Natural killer cell treated with Interleukin-12 subunit alpha and Interleukin-12 subunit beta and Interleukin-15 and Interleukin-18, amount 100 ng/mL, for 72 hours (primary cell): Measurements from ENCODE around the gene ANKMY1. TPM values are rescaled to one million over a fixed set of nuclear protein-coding genes. Genes with fewer than 3 reads are reported as not detected.
A peak's percentile ranks its signal among the peaks of the same experiment; 100 is the strongest.
"Not testable (repeated sequence)": the region's sequence is repeated elsewhere in the genome, so short reads cannot be mapped to it uniquely, and the experiment has no call there.

Experiments used
- ATAC-seq, 2 donors: fragments of 150-1000 bp; cut with Tn5 transposase in 1 of 2; sonication (Bioruptor Pico), chemical (Tn5 transposase) in 1 of 2; 2 replicates each; pipeline ENCODE4 v1.10.0; 2021
- DNase-seq: peaks from one replicate; pipeline ENCODE4 v3.0.0; 2022; ENCODE audit warnings: low spot score
- H3K27ac Mint-ChIP-seq, 2 donors: 1 replicate in 1 of 2; 2 replicates in 1 of 2; pipeline ENCODE4 v1.8.0; 2022; ENCODE audit warnings: mixed read lengths in 2 of 2, mild to moderate bottlenecking in 1 of 2, moderate library complexity in 1 of 2
- H3K27me3 Mint-ChIP-seq, 2 donors: 1 replicate in 1 of 2; 2 replicates in 1 of 2; pipeline ENCODE4 v1.8.0; 2022; ENCODE audit warnings: mixed read lengths in 2 of 2
- H3K36me3 Mint-ChIP-seq: one replicate; pipeline ENCODE4 v1.8.0; 2022; ENCODE audit warnings: mixed read lengths
- H3K4me1 Mint-ChIP-seq, 2 donors: 1 replicate in 1 of 2; 2 replicates in 1 of 2; pipeline ENCODE4 v1.8.0; 2022; ENCODE audit warnings: low read depth in 2 of 2, mixed read lengths in 2 of 2, mild to moderate bottlenecking in 1 of 2
- H3K4me3 Mint-ChIP-seq: one replicate; pipeline ENCODE4 v1.8.0; 2022; ENCODE audit warnings: mixed read lengths
- H3K9me3 Mint-ChIP-seq: 2 replicates; pipeline ENCODE4 v1.8.0; 2022; ENCODE audit warnings: mixed read lengths
- total RNA-seq, 2 donors: library from RNA; stranded (reverse); gene quantifications; one replicate each; pipeline ENCODE4 v1.2.3, GENCODE V29; 2022

Gene ANKMY1
- total RNA-seq, 2 donors from 2014 or later, result 13.0 to 40.9 TPM

DNA sequence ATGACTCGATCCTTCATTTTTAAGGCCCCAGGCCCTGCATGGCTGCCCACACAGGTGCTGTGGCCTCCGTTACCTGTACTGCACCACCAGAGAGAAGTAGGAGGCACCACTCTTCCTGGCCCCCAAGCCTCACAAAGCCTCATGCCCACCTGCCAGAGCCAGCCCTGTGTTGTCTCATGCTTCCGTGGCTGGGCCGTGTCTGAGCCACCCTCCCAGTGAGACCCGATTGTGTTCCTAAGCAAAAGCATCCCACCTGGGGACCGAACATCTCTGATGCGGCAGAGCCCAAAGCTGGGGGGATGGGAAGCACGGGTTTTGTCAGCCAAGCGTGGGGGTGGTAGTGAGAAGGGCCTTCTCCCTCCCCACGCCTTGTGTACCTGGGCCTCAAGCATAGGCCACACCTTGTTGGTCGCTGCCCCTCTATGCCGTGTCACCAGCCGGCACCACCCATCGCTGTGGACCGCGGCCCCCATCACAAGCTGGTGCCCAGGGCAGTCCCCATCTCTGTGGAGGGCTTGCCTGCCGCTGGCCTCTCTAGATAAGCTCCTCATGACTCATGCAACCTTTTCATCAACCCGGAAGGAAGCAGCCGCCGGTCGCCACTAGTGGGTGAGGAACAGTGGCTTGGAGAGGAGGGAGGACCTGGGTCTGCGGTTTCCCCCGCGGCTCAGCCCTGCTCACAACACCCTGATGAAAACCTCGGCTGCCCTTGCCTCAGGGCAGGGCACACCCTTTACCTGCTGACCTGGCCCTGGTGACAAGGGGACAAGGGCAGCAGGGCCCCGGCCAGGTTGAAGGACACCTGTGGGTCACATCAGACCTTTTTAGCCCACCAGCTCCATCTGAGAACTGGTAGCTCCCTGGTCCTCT is 7.8 kb upstream of the ANKMY1 start:
- no peaks in the 10 kb centered on the region for H3K27me3 Mint-ChIP-seq
- DNase-seq, result peak; percentile 98
- H3K4me1 Mint-ChIP-seq, result peaks cover 56 to 73% of the 10 kb centered on the region in 2 donors
- peak overlapping the region; percentile 97 for H3K4me3 Mint-ChIP-seq
- no peaks in the 10 kb centered on the region for H3K9me3 Mint-ChIP-seq
- H3K36me3 Mint-ChIP-seq, result no peaks in the 10 kb centered on the region
- peak overlapping the region; percentile 99 for H3K27ac Mint-ChIP-seq
- peak; percentile 71 to 78 for ATAC-seq

DNA sequence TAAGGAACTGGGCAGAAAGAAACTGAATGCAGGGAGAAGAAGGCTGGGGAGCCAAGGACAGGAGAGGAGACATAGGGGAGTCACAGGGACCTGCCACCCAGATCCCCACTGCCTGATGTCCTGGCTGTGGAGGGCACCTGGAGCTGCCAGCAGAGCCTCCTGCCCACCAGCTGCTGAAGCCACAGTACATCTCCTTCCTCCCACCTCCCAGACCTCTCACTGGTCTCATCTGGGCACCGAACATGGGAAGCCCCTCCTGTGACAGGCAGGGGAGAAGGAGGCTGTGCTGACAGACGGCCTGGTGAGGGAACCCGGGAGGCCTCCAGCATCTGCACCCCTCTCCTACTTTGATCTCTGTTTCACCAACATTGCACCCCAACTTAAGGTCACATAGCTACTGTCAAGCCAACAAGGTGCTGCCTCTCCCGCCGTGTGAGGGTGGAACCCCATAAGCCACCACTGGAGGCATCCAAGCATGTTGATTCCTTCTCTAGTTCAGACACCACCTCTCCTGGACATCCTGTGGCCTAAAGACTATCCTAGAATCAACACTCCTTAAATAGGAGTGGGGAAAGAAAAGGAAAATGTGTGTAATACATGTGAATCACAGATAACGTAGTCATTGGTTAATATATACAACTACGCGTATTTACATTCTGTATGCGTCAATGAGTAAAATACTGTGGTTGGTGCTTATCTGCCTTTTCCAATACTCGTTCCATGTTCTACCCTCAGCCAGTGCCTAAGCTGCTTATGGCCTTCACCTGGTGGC is 7.0 kb upstream of the ANKMY1 start:
- Mint-ChIP-seq H3K4me3 (peak overlapping the region; percentile 97), H3K27ac (peak overlapping the region; percentile 99), H3K27me3 (no peaks in the 10 kb centered on the region), H3K36me3 (no peaks in the 10 kb centered on the region), H3K9me3 (no peaks in the 10 kb centered on the region), H3K4me1 (peaks cover 51 to 73% of the 10 kb centered on the region in 2 donors)
- DNase-seq (peak; percentile 57), ATAC-seq (no peak)

DNA sequence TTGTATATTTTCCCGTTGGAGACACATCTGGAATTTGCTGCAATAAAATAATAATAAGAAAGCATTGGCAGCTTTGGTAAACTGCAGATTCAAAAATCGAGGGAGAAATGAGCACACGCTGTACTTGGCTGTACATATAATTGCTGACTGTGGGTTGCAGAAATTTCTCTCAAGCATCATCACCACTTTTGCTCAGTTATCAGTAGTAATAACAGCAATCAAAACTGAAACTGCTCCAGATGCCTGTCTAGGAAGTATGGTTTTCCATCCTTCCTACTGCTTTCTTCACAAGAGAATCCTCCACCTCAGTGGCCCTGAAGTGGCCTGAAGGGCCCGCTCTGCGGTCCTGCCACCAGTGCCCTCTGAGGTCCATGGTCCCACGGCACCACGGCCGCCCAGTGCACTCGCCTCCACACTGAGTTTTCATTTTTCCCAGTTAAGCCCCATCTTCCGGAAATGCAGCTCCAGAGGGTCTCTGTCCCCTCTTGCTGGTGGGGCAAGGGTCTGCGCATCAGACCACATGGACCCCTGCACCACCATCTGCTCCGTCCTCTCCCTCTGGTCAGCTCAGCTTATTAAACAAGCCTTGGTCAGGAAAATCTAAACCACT is 6.3 kb upstream of the ANKMY1 start:
- DNase-seq (no peak), ATAC-seq (no peak)
- peaks cover 51 to 74% of the 10 kb centered on the region in 2 donors for H3K4me1 Mint-ChIP-seq
- no peaks in the 10 kb centered on the region for H3K9me3 Mint-ChIP-seq
- H3K27ac Mint-ChIP-seq, result peak overlapping the region; percentile 99
- no peaks in the 10 kb centered on the region for H3K36me3 Mint-ChIP-seq
- H3K27me3 Mint-ChIP-seq, result no peaks in the 10 kb centered on the region
- H3K4me3 Mint-ChIP-seq, result peak overlapping the region; percentile 97

DNA sequence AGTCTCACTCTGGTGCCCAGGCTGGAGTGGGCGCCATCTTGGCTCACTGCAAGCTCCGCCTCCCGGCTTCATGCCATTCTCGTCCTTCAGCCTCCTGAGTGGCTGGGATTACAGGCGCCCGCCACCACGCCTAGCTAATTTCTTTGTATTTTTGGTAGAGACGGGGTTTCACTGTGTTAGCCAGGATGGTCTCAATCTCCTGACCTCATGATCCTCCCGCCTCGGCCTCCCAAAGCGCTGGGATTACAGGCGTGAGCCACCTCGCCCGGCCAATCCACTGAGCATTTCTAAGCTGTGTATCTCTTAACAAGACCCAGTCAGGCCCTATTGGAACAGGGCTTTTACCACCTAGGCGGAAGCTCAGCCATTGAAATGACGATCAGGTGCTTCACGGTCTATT is 5.4 kb upstream of the ANKMY1 start:
- not testable (repeated sequence) for H3K9me3 Mint-ChIP-seq, ATAC-seq, H3K27me3 Mint-ChIP-seq, H3K36me3 Mint-ChIP-seq, DNase-seq
- peak overlapping the region; percentile 99 for H3K27ac Mint-ChIP-seq
- peaks cover 59 to 82% of the 10 kb centered on the region in 2 donors for H3K4me1 Mint-ChIP-seq
- peak overlapping the region; percentile 97 for H3K4me3 Mint-ChIP-seq

DNA sequence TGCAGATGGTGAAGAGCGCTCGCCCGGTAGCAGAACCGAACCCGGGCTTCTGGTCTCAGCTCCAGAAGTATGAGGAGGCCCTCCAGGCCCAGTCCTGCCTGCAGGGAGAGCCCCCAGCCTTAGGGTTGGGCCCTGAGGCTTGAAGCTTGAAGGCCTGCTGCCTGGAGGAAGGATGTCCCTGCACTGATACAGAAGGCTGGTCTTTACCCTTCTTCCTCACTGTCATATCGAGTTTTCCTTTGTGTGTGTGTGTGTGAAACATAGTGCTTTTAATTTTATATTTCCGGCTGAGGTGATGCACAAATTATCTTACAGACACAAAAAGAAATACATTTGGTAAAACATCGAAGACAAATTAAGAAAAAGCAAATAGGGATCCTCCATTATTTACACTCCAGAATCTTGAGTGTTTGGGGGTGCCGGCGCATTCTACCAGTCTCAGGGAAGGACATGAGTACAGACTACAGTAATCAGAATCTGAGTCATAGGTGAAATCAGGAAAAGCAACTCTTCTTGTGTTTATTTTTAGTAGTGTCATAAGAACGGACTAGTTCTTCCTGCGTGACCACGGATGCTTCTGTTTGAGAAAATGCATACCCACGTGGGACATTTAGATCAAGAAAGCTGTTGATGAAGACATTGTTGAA is 3.7 kb upstream of the ANKMY1 start:
- ATAC-seq, result no peak
- Mint-ChIP-seq H3K4me1 (peaks cover 55 to 77% of the 10 kb centered on the region in 2 donors), H3K9me3 (no peaks in the 10 kb centered on the region), H3K36me3 (no peaks in the 10 kb centered on the region), H3K4me3 (peak overlapping the region; percentile 92), H3K27me3 (no peaks in the 10 kb centered on the region), H3K27ac (peak overlapping the region; percentile 99)
- DNase-seq, result no peak

DNA sequence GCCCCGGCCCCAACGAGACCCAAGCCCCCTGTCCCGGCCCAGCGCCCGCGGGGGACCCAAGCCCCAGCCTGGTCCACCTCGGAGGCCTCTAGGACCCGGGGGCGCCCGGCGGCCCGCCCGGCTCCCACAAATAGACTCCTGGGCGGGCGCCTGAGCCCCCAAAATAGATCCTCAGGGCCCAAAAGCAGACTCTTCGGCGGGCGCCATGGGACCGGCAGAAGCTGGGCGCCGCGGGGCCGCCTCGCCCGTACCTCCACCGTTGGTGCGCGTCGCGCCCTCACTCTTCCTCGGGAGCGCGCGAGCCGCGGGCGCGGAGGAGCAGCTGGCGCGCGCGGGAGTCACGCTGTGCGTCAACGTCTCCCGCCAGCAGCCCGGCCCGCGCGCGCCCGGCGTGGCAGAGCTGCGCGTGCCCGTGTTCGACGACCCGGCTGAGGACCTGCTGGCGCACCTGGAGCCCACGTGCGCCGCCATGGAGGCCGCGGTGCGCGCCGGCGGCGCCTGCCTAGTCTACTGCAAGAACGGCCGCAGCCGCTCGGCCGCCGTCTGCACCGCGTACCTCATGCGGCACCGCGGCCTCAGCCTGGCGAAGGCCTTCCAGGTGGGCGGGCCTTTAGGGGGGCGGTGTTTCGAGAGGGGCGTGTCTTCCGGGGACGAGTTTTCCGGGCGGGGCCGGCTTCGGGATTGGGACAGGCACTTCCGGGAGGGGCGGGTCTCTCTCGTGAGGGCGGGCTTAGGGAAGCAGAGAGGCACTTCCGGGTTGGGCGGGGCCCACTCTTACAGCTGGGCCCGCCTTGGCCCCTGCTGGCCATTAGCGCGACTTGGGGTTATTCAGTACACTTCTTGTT is 2.9 kb upstream of the ANKMY1 start:
- Mint-ChIP-seq H3K4me1 (peaks cover 53 to 75% of the 10 kb centered on the region in 2 donors), H3K27ac (peak overlapping the region; percentile 99), H3K27me3 (no peaks in the 10 kb centered on the region), H3K9me3 (no peaks in the 10 kb centered on the region), H3K36me3 (no peaks in the 10 kb centered on the region), H3K4me3 (peak overlapping the region; percentile 92)
- peak; percentile 99 for DNase-seq
- ATAC-seq, result peak; percentile 82 to 87

DNA sequence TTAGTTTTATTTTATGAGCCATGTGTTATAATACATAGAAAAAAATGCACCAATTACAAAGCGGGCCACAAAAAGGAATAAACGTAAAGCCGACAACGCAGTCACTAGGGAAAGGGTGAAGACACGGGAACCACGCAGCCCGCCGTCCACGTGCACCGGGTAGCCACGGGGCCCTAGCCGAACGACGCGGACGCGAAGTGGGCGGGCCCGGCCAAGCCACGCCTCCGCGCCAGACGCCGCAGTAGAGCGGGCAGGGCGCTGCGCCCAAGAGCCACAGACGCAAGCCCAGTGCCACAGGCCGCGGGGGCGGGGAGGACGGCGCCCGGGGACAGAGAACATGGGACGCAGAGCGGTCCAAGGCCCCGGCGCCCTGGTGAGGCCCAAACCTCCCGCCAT is 2.3 kb upstream of the ANKMY1 start, which contains the start of gene DUSP28:
Gene DUSP28, plus strand, starts transcription at position 274 of the 396 bp plus-strand sequence. CDS start 328 bp downstream, outside the sequence.
- Mint-ChIP-seq H3K4me3 (peak within 1 kb of the TSS; percentile 92), H3K27ac (peak within 1 kb of the TSS; percentile 99), H3K4me1 (peaks cover 47 to 73% of the 10 kb centered on the region in 2 donors), H3K9me3 (no peaks in the 10 kb centered on the region), H3K36me3 (no peaks in the 10 kb centered on the region), H3K27me3 (no peaks in the 10 kb centered on the region)
- ATAC-seq (peak; percentile 84 to 85), DNase-seq (peak; percentile 95)

DNA sequence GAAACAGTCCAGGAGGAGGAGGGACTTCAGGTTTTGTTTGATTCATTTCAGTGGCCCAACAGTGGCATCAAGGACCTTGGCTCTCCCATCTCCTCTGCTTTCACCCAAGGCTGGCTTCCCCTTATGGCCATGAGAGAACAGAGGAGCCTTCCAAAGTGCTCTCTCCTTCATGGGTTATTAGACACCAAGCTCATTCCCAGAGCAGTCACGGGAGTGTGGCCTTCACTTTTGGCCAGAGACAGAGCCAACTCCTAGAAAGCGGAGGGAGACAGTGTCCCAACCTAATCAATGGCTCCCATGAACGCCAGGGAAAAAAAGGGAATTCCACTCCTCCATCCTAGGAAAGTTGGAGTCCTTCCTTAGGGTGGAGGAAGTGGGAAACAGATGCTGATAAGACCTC is 1.5 kb upstream of the ANKMY1 start:
- H3K27me3 Mint-ChIP-seq, result no peaks in the 10 kb centered on the region

DNA sequence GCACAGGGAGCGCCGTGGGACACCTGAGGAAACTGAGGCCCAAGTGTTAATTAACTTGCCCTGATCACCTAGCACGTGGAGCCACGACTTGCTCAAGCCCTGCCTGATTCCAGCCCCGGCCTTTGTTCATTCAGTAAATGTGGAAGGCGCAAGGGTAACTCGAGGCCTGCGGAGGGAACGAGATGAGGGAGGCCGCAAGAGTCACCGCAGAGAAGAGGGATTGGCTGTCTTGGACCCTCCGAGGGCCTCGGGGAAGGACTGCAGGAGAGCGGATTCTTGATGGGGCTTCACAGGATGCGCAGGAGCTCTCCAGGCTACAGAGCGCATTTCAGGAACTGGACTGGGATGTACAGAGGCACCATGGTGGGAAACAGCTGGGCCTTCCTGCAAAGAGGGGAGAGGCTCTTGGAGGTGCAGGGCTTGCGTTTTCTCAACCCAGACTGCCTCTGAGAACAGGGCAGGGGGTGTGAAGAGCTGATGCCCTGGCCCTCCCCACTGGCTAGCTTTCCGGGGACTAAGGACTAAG is 511 bp upstream of the ANKMY1 start:
- H3K4me3 Mint-ChIP-seq, result peak overlapping the region; percentile 92
- peaks cover 30 to 56% of the 10 kb centered on the region in 2 donors for H3K4me1 Mint-ChIP-seq
- no peaks in the 10 kb centered on the region for H3K9me3 Mint-ChIP-seq
- H3K36me3 Mint-ChIP-seq, result no peaks in the 10 kb centered on the region
- DNase-seq (no peak), ATAC-seq (no peak)
- no peak overlapping the region for H3K27ac Mint-ChIP-seq
- H3K27me3 Mint-ChIP-seq, result no peaks in the 10 kb centered on the region

More for the DNA sequence above, 1.5 kb upstream of the ANKMY1 start:
- no peak for DNase-seq
- Mint-ChIP-seq H3K27ac (peak overlapping the region; percentile 83 to 99), H3K9me3 (no peaks in the 10 kb centered on the region), H3K4me3 (peak overlapping the region; percentile 92), H3K4me1 (peaks cover 39 to 66% of the 10 kb centered on the region in 2 donors), H3K36me3 (no peaks in the 10 kb centered on the region)
- no peak for ATAC-seq

DNA sequence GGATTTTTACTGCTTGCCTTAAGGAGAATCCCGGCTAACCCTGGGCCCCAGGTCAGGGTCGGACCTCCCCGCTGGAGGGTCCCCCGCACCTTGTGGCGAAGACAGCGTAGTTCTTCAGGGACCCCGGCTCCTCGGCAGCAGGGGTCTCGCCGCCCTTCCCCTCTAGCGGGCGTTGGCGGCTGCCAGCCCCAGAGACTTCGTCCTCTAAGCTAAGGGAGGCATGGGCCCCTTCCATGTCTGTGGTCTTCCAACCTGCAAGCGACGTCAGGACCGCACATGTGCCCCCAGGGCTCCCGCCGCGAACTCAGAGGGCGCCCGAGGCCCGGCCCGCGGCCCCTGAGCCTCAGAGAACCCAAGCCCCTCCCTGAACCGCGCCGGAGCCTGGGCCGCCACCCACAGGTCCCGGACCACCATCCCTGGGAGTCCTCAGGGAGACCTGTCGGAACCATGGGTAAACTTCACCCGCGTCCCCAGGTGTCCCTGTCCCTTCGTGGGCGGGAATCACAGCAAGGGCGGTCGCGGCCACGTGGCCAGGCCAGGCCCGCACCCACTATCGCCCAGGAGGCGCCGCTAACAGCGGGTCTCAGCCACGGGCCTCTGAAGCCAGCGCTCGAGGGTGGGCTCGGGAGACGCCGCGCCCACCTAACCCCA is 562 bp downstream of the ANKMY1 start:
- H3K4me3 Mint-ChIP-seq, result no peak overlapping the region
- peaks cover 29 to 45% of the 10 kb centered on the region in 2 donors for H3K4me1 Mint-ChIP-seq
- ATAC-seq, result no peak
- H3K27ac Mint-ChIP-seq, result no peak overlapping the region
- peaks cover under 1% of the 10 kb centered on the region for H3K36me3 Mint-ChIP-seq
- no peaks in the 10 kb centered on the region for H3K9me3 Mint-ChIP-seq
- no peaks in the 10 kb centered on the region for H3K27me3 Mint-ChIP-seq
- peak; percentile 61 for DNase-seq

DNA sequence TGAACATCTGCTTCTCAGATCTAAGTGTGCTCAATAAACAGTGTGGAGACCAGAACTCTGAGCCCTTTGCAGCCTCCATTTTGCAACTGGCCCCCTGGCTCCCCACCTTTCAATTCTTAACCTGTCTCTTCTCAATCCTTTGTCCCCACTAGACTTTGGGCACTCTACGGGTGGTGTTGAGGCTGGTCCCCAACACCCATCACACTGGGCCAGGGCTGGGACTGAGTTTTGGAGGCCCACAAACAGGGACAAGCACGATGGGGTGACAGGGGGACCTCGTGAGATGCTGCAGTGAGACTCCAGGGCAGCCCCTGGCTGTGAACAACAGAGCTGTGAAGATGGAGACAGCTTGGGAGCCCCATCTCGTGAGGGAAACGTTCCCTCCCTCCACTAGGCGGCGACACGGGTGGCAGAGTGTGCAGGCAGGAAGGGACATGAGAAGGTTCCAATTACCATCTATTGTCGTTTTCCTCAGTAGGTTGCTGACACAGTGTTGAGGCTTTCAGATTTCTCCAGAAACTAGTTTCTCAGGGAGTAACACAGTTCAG is 1.2 kb downstream of the ANKMY1 start:
- Mint-ChIP-seq H3K9me3 (no peaks in the 10 kb centered on the region), H3K4me1 (peaks cover 29 to 39% of the 10 kb centered on the region in 2 donors), H3K4me3 (no peak overlapping the region), H3K27me3 (no peaks in the 10 kb centered on the region), H3K27ac (no peak overlapping the region), H3K36me3 (peaks cover 6% of the 10 kb centered on the region)
- DNase-seq, result peak; percentile 65
- no peak for ATAC-seq
